Stimulated activated CD8-positive, alpha-beta memory T cell treated with anti-CD3 and anti-CD28 coated beads, Interleukin-7, amount 100 ng/mL, for 24 hours (primary cell): ENCODE data around the gene CELF1.

ENCODE experiments used
- DNase-seq: peaks from one replicate; pipeline ENCODE4 v3.0.0-alpha.2; 2020; ENCODE audit warnings: low read depth

The CELF1 gene

GRCh38 chr11:47509077-47509536 lies 43.8 kb downstream of the CELF1 start:
- no peak for DNase-seq

GRCh38 chr11:47508240-47508957 lies 44.5 kb downstream of the CELF1 start:
- DNase-seq, result no peak

- no peak for DNase-seq
These were observed 45.2 kb downstream of the CELF1 start for GRCh38 chr11:47507563-47508239.

GRCh38 chr11:47506795-47507562 lies 46.0 kb downstream of the CELF1 start:
- no peak for DNase-seq

GRCh38 chr11:47506373-47506772 lies 46.6 kb downstream of the CELF1 start:
- no peak for DNase-seq

GRCh38 chr11:47504910-47505309 lies 48.0 kb downstream of the CELF1 start:
- no peak for DNase-seq

GRCh38 chr11:47503227-47503626 lies 49.7 kb downstream of the CELF1 start:
- no peak for DNase-seq

- DNase-seq, result no peak
These were observed 50.2 kb downstream of the CELF1 start for GRCh38 chr11:47502767-47503166.

GRCh38 chr11:47501101-47501500 lies 51.8 kb downstream of the CELF1 start:
- DNase-seq, result no peak

GRCh38 chr11:47500121-47500520 lies 52.8 kb downstream of the CELF1 start:
- DNase-seq, result no peak

GRCh38 chr11:47499614-47500013 lies 53.3 kb downstream of the CELF1 start:
- no peak for DNase-seq

GRCh38 chr11:47499161-47499560 lies 53.8 kb downstream of the CELF1 start:
- no peak for DNase-seq

GRCh38 chr11:47498584-47499152 lies 54.3 kb downstream of the CELF1 start:
- no peak for DNase-seq

GRCh38 chr11:47498149-47498548 lies 54.8 kb downstream of the CELF1 start:
- DNase-seq, result no peak

- no peak for DNase-seq
These were observed 56.1 kb downstream of the CELF1 start for GRCh38 chr11:47496808-47497207.

- no peak for DNase-seq
These were observed 57.1 kb downstream of the CELF1 start for GRCh38 chr11:47495856-47496217.

- no peak for DNase-seq
These were observed 57.7 kb downstream of the CELF1 start for GRCh38 chr11:47495011-47495855.

GRCh38 chr11:47489395-47489755 lies 63.6 kb downstream of the CELF1 start:
- DNase-seq, result no peak

GRCh38 chr11:47488674-47489394 lies 64.1 kb downstream of the CELF1 start:
- DNase-seq, result no peak

GRCh38 chr11:47488111-47488510 lies 64.8 kb downstream of the CELF1 start:
- DNase-seq, result no peak

GRCh38 chr11:47487421-47487820 lies 65.5 kb downstream of the CELF1 start:
- DNase-seq, result no peak
